Heart right ventricle (tissue), 16 donors: Measurements from ENCODE around the gene PPM1H. TPM values are rescaled to one million over a fixed set of nuclear protein-coding genes. Genes with fewer than 3 reads are reported as not detected.
A peak's percentile ranks its signal among the peaks of the same experiment; 100 is the strongest.

Experiments
- ATAC-seq, 8 donors: fragments of 200-7000 bp; cut with Tn5 transposase; one replicate each; pipeline ENCODE4 v1.9.1; 2020; ENCODE audit warnings: mild to moderate bottlenecking in 8 of 8, moderate library complexity in 8 of 8, moderate number of reproducible peaks in 1 of 8
- DNase-seq, 2 donors: peaks; one replicate each; pipeline ENCODE4 v3.0.0-alpha.2; 2020
- H3K27ac ChIP-seq, 10 donors: fragments of 200-600 bp; sonication (generic) in 2 of 10; one replicate each; pipeline versions ENCODE4 v1.5.0 to v1.8.0; 2020 to 2022; ENCODE audit warnings: mild to moderate bottlenecking in 3 of 10
- H3K27me3 ChIP-seq, 7 donors: fragments of 200-600 bp; one replicate each; pipeline ENCODE4 v1.8.0; 2021 to 2022; ENCODE audit warnings: mild to moderate bottlenecking in 2 of 7
- H3K36me3 ChIP-seq, 9 donors: fragments of 200-600 bp; sonication (generic) in 1 of 9; one replicate each; pipeline versions ENCODE4 v1.5.0 to v1.8.0; 2020 to 2022; ENCODE audit warnings: mild to moderate bottlenecking in 2 of 9
- H3K4me1 ChIP-seq, 9 donors: fragments of 200-600 bp; sonication (generic) in 1 of 9; one replicate each; pipeline versions ENCODE4 v1.5.0 to v1.8.0; 2020 to 2022; ENCODE audit warnings: mild to moderate bottlenecking in 4 of 9
- H3K4me3 ChIP-seq, 10 donors: fragments of 200-600 bp; sonication (generic) in 2 of 10; one replicate each; pipeline versions ENCODE4 v1.5.0 to v1.8.0; 2020 to 2022; ENCODE audit warnings: mild to moderate bottlenecking in 7 of 10, moderate library complexity in 2 of 10
- H3K9me3 ChIP-seq, 11 donors: fragments of 200-600 bp in 10 of 11; sonication (generic) in 2 of 11; one replicate each; pipeline versions ENCODE4 v1.5.0 to v1.8.0; 2013 to 2022; ENCODE audit warnings: mild to moderate bottlenecking in 2 of 11, control low read depth in 1 of 11, moderate library complexity in 1 of 11
- WGBS, 2 donors: extraction: QIAGEN DNeasy Blood & Tissue Kit; methylation state at CpG; one replicate each; pipeline ENCODE4 v1.1.7; 2013; ENCODE audit warnings: inconsistent platforms in 1 of 2; 5-methylcytosine and 5-hydroxymethylcytosine counted together
- intact Hi-C, 10 donors: fragments of 100-400 bp; cut with DNase I; formaldehyde crosslinking; loops; one replicate each; pipeline versions ENCODE4 v1.11.1 to v1.14.2; 2022
- polyA plus RNA-seq, 2 donors: library from polyadenylated mRNA; stranded (reverse); fragments of 200-250 nt; gene quantifications; one replicate each; pipeline ENCODE4 v1.2.3, GENCODE V29; 2013
- total RNA-seq, 10 donors: library from RNA; stranded (reverse); fragmentation: NEBNext Ultra II Directional in 3 of 10; extraction: Animal tissue kit (Norgen Biotek cat#: 25700) in 3 of 10; gene quantifications; one replicate each; pipeline versions ENCODE4 v1.2.1 to v1.2.4, GENCODE V29; 2021 to 2023
- TF ChIP-seq, protein P1 (sequence below), 9 donors: fragments of 200-600 bp; sonication (generic) in 2 of 9; IDR thresholded peaks; one replicate each; pipeline versions ENCODE4 v1.5.0 to v1.8.0; 2021 to 2022; ENCODE audit warnings: antibody characterized with exemption in 9 of 9, mild to moderate bottlenecking in 5 of 9, moderate library complexity in 1 of 9
- donor health status: Arrhythmogenic right ventricular cardiomyopathy.
- donor health status: ischemic (EF 13 %, LVEDD 7.1; RV severe dilation, severe dysfunction).
- donor health status: healthy with polysubstance abuse.
- donor health status: DM: no; HTN: yes; CAD: no.
- donor health status: DM: no; HTN: no; CAD: no.
- donor health status: ischemic (EF 25% LVEDD 6.9; RV normal size, moderate dysfunction).
- donor health status: ischemic (EF 25% LVEDD 5.7; RV mildly dilated, moderate dysfunction).
- donor health status: healthy.
- donor health status: DM: yes; HTN: yes; CAD: no.
- donor health status: Ischemic cardiomyopathy.
- donor health status: ischemic (EF 35%, LVEDD 5.7; RV mildly dilated, moderate dysfunction).
- donor health status: nonischemic (EF 11% LVEDD 7.7; RV severe dilation, severe dysfunction).
- donor health status: DM: yes; HTN: yes; CAD: no.
- donor health status: PGD.
- donor health status: ischemic (EF 29% LVEDD 5.4; RV normal size, mild dysfunction).
- donor health status: nonischemic (EF 23%, LVEDD 6.1; RV moderate dilation, normal function).

PPM1H gene
- total and polyA plus RNA-seq, 12 donors, result 0.62 to 7.1 (median 5.3) TPM

DNA sequence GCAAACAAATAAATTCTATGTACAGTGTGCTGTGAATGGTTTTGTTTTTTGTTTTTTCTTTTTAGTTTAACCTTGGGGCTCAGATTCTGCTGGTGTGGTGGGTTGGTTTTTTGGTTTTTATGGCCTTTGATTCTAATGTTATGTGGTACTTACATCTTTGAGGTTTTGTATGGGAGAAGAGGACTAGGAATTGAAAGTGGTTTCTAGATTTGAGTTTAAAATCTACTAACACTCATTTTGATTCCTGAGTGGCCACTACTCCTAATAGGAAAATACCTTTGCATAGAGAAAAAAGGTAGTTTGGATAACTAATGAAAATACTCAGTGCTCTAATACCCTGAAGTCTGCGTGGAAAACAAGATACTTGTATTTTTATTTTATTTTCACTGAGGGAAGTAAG lies 330.6 kb downstream of the PPM1H start:
- Histone ChIP-seq H3K36me3 (peaks cover 0 to 8% (median 0%) of the 10 kb centered on the region in 9 donors), H3K4me1 (peaks cover 0 to 45% (median 20%) of the 10 kb centered on the region in 9 donors), H3K27me3 (no peaks in the 10 kb centered on the region), H3K4me3 (peak overlapping the region; percentile 55 to 97 (median 80)), H3K27ac (peak overlapping the region in 9 of 10 donors; percentile 99 to 100 (median 100)), H3K9me3 (no peaks in the 10 kb centered on the region)
- TF ChIP-seq, protein P1, sequence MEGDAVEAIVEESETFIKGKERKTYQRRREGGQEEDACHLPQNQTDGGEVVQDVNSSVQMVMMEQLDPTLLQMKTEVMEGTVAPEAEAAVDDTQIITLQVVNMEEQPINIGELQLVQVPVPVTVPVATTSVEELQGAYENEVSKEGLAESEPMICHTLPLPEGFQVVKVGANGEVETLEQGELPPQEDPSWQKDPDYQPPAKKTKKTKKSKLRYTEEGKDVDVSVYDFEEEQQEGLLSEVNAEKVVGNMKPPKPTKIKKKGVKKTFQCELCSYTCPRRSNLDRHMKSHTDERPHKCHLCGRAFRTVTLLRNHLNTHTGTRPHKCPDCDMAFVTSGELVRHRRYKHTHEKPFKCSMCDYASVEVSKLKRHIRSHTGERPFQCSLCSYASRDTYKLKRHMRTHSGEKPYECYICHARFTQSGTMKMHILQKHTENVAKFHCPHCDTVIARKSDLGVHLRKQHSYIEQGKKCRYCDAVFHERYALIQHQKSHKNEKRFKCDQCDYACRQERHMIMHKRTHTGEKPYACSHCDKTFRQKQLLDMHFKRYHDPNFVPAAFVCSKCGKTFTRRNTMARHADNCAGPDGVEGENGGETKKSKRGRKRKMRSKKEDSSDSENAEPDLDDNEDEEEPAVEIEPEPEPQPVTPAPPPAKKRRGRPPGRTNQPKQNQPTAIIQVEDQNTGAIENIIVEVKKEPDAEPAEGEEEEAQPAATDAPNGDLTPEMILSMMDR (IDR thresholded peaks at IDR 0.05), result no peak
- DNase-seq, result no peak
- WGBS, 2 donors, result 41 to 57% methylated on average over 1 of the region's 1 CpG
- intact Hi-C loops, result loop anchor here in 6 of 10 donors (5.0 to 10.0 kb wide), 4 partner anchors 98 to 460 kb away; no protein-coding TSS in a partner anchor
- no peak for ATAC-seq

DNA sequence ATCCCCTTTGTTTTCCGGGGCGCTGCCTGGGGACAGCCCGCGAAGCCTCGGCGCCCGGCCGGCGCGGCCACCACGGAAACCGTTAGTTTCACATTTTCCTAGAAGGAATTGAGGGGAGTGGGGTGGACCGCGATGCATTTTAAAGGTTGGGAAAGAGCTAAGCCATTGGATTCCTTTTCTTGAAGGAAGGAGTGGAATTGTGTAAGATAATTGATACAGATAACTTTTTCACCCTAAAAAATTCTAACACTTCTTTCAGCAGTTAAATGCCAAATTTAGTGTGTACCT lies 331.2 kb downstream of the PPM1H start:
- intact Hi-C loops, result loop anchor here in 7 of 10 donors (1.0 to 10.0 kb wide), 6 partner anchors 99 to 461 kb away; no protein-coding TSS in a partner anchor
- Histone ChIP-seq H3K4me1 (peaks cover 0 to 45% (median 20%) of the 10 kb centered on the region in 9 donors), H3K36me3 (peaks cover 0 to 7% (median 0%) of the 10 kb centered on the region in 9 donors), H3K27ac (peak overlapping the region; percentile 99 to 100 (median 100)), H3K4me3 (peak overlapping the region; percentile 55 to 97 (median 80)), H3K27me3 (no peaks in the 10 kb centered on the region), H3K9me3 (no peaks in the 10 kb centered on the region)
- no peak for DNase-seq
- TF ChIP-seq, protein P1 (IDR thresholded peaks at IDR 0.05), result no peak
- WGBS, 2 donors, result 0% methylated on average over 14 of the region's 14 CpGs
- no peak for ATAC-seq

DNA sequence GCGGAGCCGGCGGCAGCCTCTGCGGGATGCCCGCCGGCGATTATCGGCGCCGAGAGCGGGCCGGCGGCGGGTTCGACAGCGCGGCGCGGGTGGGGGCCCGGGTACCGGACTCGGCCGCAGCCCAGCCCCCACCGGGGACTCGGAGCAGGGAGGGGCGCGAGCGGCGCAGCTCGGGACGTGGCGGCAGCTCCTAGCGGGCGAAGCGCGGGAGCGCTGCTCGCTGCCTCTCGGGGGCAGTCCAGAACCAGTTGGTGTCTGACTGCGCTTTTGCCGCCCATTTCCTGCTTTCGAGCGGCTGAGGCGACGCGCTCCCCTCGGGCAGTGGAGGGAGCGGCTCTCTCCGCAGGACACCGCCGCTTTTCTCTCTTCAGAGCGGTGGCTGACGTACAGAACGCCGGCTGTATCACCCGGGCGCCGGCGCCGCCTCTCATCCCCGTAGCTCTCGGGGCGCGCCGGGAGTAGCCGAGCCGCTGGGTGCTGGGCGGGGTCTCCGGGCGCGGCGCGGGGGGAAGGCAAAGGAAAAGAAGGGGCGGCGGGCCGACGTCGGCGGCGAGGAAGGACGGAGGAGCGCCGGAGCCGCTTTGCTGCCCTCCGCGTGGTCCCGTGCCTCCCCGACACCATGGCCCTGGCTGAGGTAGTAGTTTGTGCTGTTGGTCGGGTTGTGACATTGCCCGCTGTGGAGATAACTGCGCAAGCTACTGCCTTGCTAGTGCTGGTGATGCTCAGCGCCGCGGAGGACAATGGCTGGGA lies 331.7 kb downstream of the PPM1H start:
- peak overlapping the region; percentile 99 to 100 (median 100) for H3K27ac ChIP-seq
- peaks cover 0 to 5% (median 0%) of the 10 kb centered on the region in 9 donors for H3K36me3 ChIP-seq
- H3K4me3 ChIP-seq, result peak overlapping the region; percentile 55 to 97 (median 80)
- WGBS, 2 donors, result 0% methylated on average over 74 to 94 of the region's 94 CpGs
- H3K27me3 ChIP-seq, result no peaks in the 10 kb centered on the region
- H3K4me1 ChIP-seq, result peaks cover 0 to 45% (median 20%) of the 10 kb centered on the region in 9 donors
- peak; percentile 90 to 98 (median 93) for ATAC-seq
- H3K9me3 ChIP-seq, result no peaks in the 10 kb centered on the region
- TF ChIP-seq, protein P1 (IDR thresholded peaks at IDR 0.05), result peak; percentile 29 to 79 (median 52)
- peak; percentile 86 to 87 for DNase-seq
- intact Hi-C loops, result loop anchor here in 7 of 10 donors (1.0 to 10.0 kb wide), 6 partner anchors 99 to 462 kb away; no protein-coding TSS in a partner anchor

DNA sequence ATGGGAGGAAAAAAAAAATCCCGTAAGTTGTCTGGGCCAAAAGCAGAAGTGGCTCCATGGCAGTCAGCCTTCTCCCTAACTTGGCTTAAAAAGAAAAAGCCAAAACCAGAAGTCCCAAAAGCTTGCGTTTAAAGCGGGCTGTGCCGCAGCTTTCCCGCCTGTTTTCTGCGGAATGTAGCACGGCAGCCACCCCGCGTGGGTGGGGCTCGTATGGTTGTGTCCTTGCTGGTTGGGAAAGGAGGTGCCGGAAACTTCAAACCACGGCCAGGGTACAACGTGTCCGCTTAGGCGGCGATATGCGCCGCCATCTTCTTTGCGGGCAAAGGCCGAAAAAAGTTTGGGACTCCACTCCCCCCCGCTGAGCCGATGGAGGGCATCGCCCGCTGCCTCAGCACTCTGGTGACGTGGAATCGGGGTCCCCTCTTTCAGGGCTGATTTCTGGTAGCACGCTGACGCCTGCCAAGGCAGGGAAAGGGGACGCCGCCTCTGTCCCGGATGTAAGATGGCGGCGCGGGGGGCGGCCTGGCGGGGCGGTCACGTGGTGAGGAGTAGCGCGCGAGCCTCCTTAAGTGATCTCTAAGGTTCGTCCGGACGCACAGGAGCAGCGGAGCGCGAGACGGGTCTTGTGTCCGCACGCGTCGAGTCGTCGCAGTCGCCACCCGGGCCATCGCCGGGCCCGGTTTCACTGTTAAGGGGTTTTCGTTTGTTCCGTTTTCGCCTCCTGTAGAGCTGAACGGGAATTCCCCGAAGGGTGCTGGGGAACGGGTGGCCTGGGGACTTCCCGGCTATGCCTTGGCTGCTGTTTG lies 332.5 kb downstream of the PPM1H start:
- WGBS, 2 donors, result 0% methylated on average over 66 of the region's 66 CpGs
- H3K9me3 ChIP-seq, result no peaks in the 10 kb centered on the region
- no peaks in the 10 kb centered on the region for H3K27me3 ChIP-seq
- peak overlapping the region; percentile 99 to 100 (median 100) for H3K27ac ChIP-seq
- peaks cover 0 to 45% (median 20%) of the 10 kb centered on the region in 9 donors for H3K4me1 ChIP-seq
- TF ChIP-seq, protein P1 (IDR thresholded peaks at IDR 0.05), result no peak
- intact Hi-C loops, result loop anchor here in 7 of 10 donors (1.0 to 10.0 kb wide), 6 partner anchors 100 to 462 kb away; no protein-coding TSS in a partner anchor
- peaks cover 0 to 5% (median 0%) of the 10 kb centered on the region in 9 donors for H3K36me3 ChIP-seq
- DNase-seq (peak; percentile 91), ATAC-seq (peak; percentile 89 to 95 (median 92))
- peak overlapping the region; percentile 55 to 97 (median 80) for H3K4me3 ChIP-seq
